IMR-90 (cell line): ENCODE results near the gene COQ8A. TPM values are rescaled to one million over a fixed set of nuclear protein-coding genes. Genes with fewer than 3 reads are reported as not detected.

ENCODE experiments used
- ATAC-seq: fragments of 200-7000 bp; cut with Tn5 transposase; 2 replicates; pipeline ENCODE4 v1.9.1; 2020; ENCODE audit warnings: low read depth, mild to moderate bottlenecking, moderate library complexity
- BruUV-seq: library from RNA; stranded (reverse); fragments of 400-500 nt; replicated peaks from 2 replicates; lab custom pipeline; 2021; lab: Mats Ljungman, UMichigan
- CTCF ChIA-PET: fragments of 300-600 bp; formaldehyde crosslinking; extraction: SDS; loops from one replicate; lab custom pipeline; 2021; ENCODE audit warnings: antibody characterized with exemption; lab: Yijun Ruan, JAX
- POLR2A ChIA-PET: fragments of 300-600 bp; sonication (Branson Sonifier 250); formaldehyde crosslinking; loops from one replicate; lab custom pipeline; 2022; ENCODE audit warnings: antibody characterized with exemption; ENCODE audit not compliant: unreplicated experiment; lab: Charles Lee
- DNase-seq: peaks from one replicate; pipeline ENCODE4 v3.0.0; 2013
- H2AFZ ChIP-seq: replicated peaks from 2 replicates; pipeline ENCODE3; 2013; ENCODE audit warnings: low read length, mild to moderate bottlenecking; ENCODE audit not compliant: poor library complexity
- H2AK5ac ChIP-seq: 2 replicates; pipeline ENCODE4 v1.6.1; 2013; ENCODE audit warnings: low read depth, low read length, inconsistent platforms
- H2AK9ac ChIP-seq: replicated peaks from 2 replicates; pipeline ENCODE3; 2013; ENCODE audit warnings: mild to moderate bottlenecking, low read depth, low read length, moderate library complexity; ENCODE audit not compliant: poor library complexity
- H2BK120ac ChIP-seq: 2 replicates; pipeline ENCODE4 v1.6.1; 2013; ENCODE audit warnings: low read depth, low read length, inconsistent platforms
- H2BK15ac ChIP-seq: 3 replicates; pipeline ENCODE4 v1.6.1; 2013; ENCODE audit warnings: low read depth, low read length, inconsistent platforms
- H2BK20ac ChIP-seq: 2 replicates; pipeline ENCODE4 v1.6.1; 2013; ENCODE audit warnings: low read depth, mild to moderate bottlenecking, inconsistent platforms, low read length, moderate library complexity
- H2BK5ac ChIP-seq: 2 replicates; pipeline ENCODE4 v1.6.1; 2013; ENCODE audit warnings: mild to moderate bottlenecking, low read depth, low read length, inconsistent platforms; ENCODE audit not compliant: poor library complexity, severe bottlenecking
- H3K14ac ChIP-seq: replicated peaks from 2 replicates; pipeline ENCODE4 v1.6.1; 2013; ENCODE audit warnings: low read depth, low read length, inconsistent platforms
- H3K18ac ChIP-seq: 2 replicates; pipeline ENCODE4 v1.6.1; 2013; ENCODE audit warnings: low read depth, low read length, control low read depth
- H3K23ac ChIP-seq: 2 replicates; pipeline ENCODE4 v1.6.1; 2013; ENCODE audit warnings: low read depth, low read length, inconsistent platforms
- H3K27ac ChIP-seq: 2 replicates; pipeline ENCODE4 v1.5.1; 2013; ENCODE audit warnings: mild to moderate bottlenecking, control low read depth, low read length; ENCODE audit not compliant: insufficient read depth
- H3K27me3 ChIP-seq: 2 replicates; pipeline ENCODE4 v1.6.1; 2013; ENCODE audit warnings: low read length; ENCODE audit not compliant: control insufficient read depth, insufficient read depth
- H3K36me3 ChIP-seq: 2 replicates; pipeline ENCODE4 v1.6.1; 2013; ENCODE audit warnings: low read length, mixed read lengths; ENCODE audit not compliant: control insufficient read depth, insufficient read depth
- H3K4ac ChIP-seq: 2 replicates; pipeline ENCODE4 v1.6.1; 2013; ENCODE audit warnings: low read depth, low read length, inconsistent platforms
- H3K4me1 ChIP-seq: 2 replicates; pipeline ENCODE4 v1.6.1; 2013; ENCODE audit warnings: low read length, mixed read lengths; ENCODE audit not compliant: control insufficient read depth, insufficient read depth
- H3K4me2 ChIP-seq: 2 replicates; pipeline ENCODE4 v1.6.1; 2013; ENCODE audit warnings: low read depth, mild to moderate bottlenecking, control low read depth, low read length, moderate library complexity
- H3K4me3 ChIP-seq: 2 replicates; pipeline ENCODE4 v1.5.1; 2013; ENCODE audit warnings: low read depth, mild to moderate bottlenecking, control low read depth, low read length, moderate library complexity; ENCODE audit not compliant: insufficient read depth
- H3K56ac ChIP-seq: 2 replicates; pipeline ENCODE4 v1.6.1; 2013; ENCODE audit warnings: low read length, inconsistent platforms; ENCODE audit not compliant: insufficient read depth; ENCODE audit errors: extremely low read depth
- H3K79me1 ChIP-seq, 2 experiments: 2 replicates each; pipeline ENCODE4 v1.6.1; 2013; ENCODE audit warnings: low read length in 2 of 2, inconsistent platforms in 1 of 2, low read depth in 1 of 2
- H3K9ac ChIP-seq: 2 replicates; pipeline ENCODE4 v1.6.1; 2013; ENCODE audit warnings: low read depth, low read length, control low read depth
- H3K9me1 ChIP-seq: 2 replicates; pipeline ENCODE4 v1.6.1; 2013; ENCODE audit warnings: low read length, inconsistent platforms; ENCODE audit not compliant: insufficient read depth
- H3K9me3 ChIP-seq: 2 replicates; pipeline ENCODE4 v1.6.1; 2013; ENCODE audit warnings: low read length; ENCODE audit not compliant: control insufficient read depth, insufficient read depth
- H4K20me1 ChIP-seq: 2 replicates; pipeline ENCODE4 v1.6.1; 2013; ENCODE audit warnings: low read length, inconsistent platforms; ENCODE audit not compliant: insufficient read depth
- H4K5ac ChIP-seq: 2 replicates; pipeline ENCODE4 v1.6.1; 2013; ENCODE audit warnings: mild to moderate bottlenecking, low read depth, low read length, control low read depth
- H4K8ac ChIP-seq, 2 experiments: 2 replicates each; pipeline ENCODE4 v1.6.1; 2013; ENCODE audit warnings: low read depth in 2 of 2, low read length in 2 of 2, control low read depth in 1 of 2, inconsistent platforms in 1 of 2
- H4K91ac ChIP-seq: 2 replicates; pipeline ENCODE4 v1.6.1; 2013; ENCODE audit warnings: low read depth, low read length, inconsistent platforms; ENCODE audit not compliant: insufficient read depth
- CEBPB ChIP-seq: IDR thresholded peaks from 2 replicates; pipeline ENCODE4 v1.6.1; 2012; ENCODE audit warnings: low read depth, low read length, improper control_type of control experiment
- MAZ ChIP-seq: IDR thresholded peaks from 2 replicates; pipeline ENCODE4 v1.6.1; 2012; ENCODE audit warnings: low read depth, mild to moderate bottlenecking, low read length, improper control_type of control experiment, moderate library complexity, borderline replicate concordance
- NFE2L2 ChIP-seq: fragments of 150-350 bp; IDR thresholded peaks from 2 replicates; pipeline ENCODE4 v1.6.1; 2016; ENCODE audit warnings: low read depth, mild to moderate bottlenecking, low read length
- WGBS, 2 experiments: methylation state at CpG; one replicate each; pipeline versions ENCODE4 v1.1.5 to v1.1.7; 2013; ENCODE audit warnings: missing lambda C conversion rate in 2 of 2; ENCODE audit not compliant: insufficient read length in 1 of 2; ENCODE audit errors: extremely low coverage in 2 of 2; 5-methylcytosine and 5-hydroxymethylcytosine counted together
- dilution Hi-C: fragments of 300-500 bp; cut with HindIII; formaldehyde crosslinking; loops from one replicate; pipeline ENCODE4 v1.14.3; 2018; ENCODE audit warnings: low sequenced_read_pairs; ENCODE audit not compliant: unreplicated experiment
- in situ Hi-C: fragments of 300-500 bp; cut with MboI; formaldehyde crosslinking; loops from 3 replicates; pipeline ENCODE4 v1.14.3; 2019; ENCODE audit warnings: low sequenced_read_pairs, inconsistent platforms, mixed read lengths
- intact Hi-C: fragments of 100-400 bp; cut with micrococcal nuclease; formaldehyde crosslinking; loops from 2 replicates; pipeline ENCODE4 v1.10.0; 2022
- polyA plus RNA-seq, 3 experiments: library from polyadenylated mRNA; depleted of rRNA; stranded (reverse); fragments of >200 nt; gene quantifications; 2 replicates each; pipeline ENCODE4 v1.2.3, GENCODE V29; 2012; ENCODE audit warnings: low replicate concordance in 1 of 3
- total RNA-seq: library from RNA; depleted of rRNA; stranded (reverse); fragments of >200 nt; gene quantifications from 2 replicates; pipeline ENCODE4 v1.2.3, GENCODE V29; 2012

COQ8A gene
- total and polyA plus RNA-seq, 2 of the 4 experiments (the other 2 are of a cell fraction), result 3.8 to 6.1 TPM

DNA sequence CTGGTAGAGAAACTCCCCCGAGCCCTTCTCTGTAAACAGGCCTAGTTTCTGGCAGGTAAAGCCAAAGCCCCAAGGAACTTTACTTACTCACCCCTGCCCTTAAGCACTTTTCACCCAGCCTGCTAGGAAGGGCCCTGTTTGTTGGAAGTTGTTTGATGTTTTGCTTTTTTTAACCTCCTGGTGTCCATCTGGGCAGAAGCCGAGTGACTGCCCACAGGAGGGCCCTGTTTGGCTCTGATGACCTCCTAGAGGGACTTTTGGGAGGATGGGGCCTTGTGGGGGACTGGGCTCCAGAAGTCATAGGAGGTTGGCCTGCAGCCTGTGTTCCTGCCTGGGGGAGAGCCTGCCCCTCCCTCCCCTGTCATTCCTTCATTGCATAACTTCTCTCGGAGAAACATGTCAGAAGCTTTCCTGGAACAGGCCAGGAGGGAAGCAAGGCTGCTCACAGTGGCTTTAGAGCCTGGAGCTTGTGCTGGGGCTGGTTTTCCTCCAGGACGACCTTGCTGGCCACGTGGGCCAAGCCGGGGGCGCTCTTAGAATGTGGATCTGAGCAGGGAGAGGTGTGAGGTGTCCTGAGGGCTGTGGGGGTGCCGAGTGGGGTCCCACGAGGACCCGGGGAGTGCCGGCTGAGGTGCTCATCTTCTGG, 33.9 kb downstream of the COQ8A start:
- intact Hi-C loops (no loop called here), in situ Hi-C loops (no loop called here), dilution Hi-C loops (no loop called here)
- ATAC-seq (peak; percentile 80), DNase-seq (peak; percentile 24)
- H2BK20ac ChIP-seq, result no peak overlapping the region
- TF ChIP-seq MAZ, result peak; percentile 35; the same call in 1 of the 2 replicates
- TF ChIP-seq CEBPB, result peak; percentile 54
- TF ChIP-seq NFE2L2, result no peak
- no peak overlapping the region; the same call in 1 of the 2 replicates for H3K18ac ChIP-seq
- peak overlapping the region; percentile 35; the same call in 1 of the 2 replicates for H3K27ac ChIP-seq
- no peaks in the 10 kb centered on the region for H3K36me3 ChIP-seq
- peak overlapping the region; percentile 63 for H2AFZ ChIP-seq
- 75% methylated on average over 7 of the region's 11 CpGs; no CpG with 5 or more reads in 1 of the 2 experiments for WGBS, 2 experiments
- no peak overlapping the region; the same call in 1 of the 2 replicates for H4K5ac ChIP-seq
- no peak overlapping the region for H2BK5ac ChIP-seq
- H3K79me1 ChIP-seq, result no peaks in the 10 kb centered on the region
- no peak overlapping the region for H3K9ac ChIP-seq
- POLR2A ChIA-PET, result no interaction called here
- H3K4me1 ChIP-seq, result peaks cover 14% of the 10 kb centered on the region; the same call in 1 of the 2 replicates
- H4K8ac ChIP-seq, result no peak overlapping the region
- BruUV-seq, result no TSS peak
- no peak overlapping the region for H4K91ac ChIP-seq
- no peaks in the 10 kb centered on the region for H3K9me1 ChIP-seq
- CTCF ChIA-PET, result interaction anchor here (1.1 kb wide), 1 partner anchor 27 kb away, joined by 4 read pairs; no protein-coding TSS in a partner anchor
- peaks cover 5% of the 10 kb centered on the region for H3K9me3 ChIP-seq
- H3K4me3 ChIP-seq, result no peak overlapping the region
- no peak overlapping the region for H3K4me2 ChIP-seq
- H4K20me1 ChIP-seq, result no peaks in the 10 kb centered on the region
- no peaks in the 10 kb centered on the region for H3K27me3 ChIP-seq
- no peak overlapping the region for H3K23ac ChIP-seq
- H2BK120ac ChIP-seq, result no peak overlapping the region
- peak overlapping the region; percentile 24 for H2AK9ac ChIP-seq
- H3K14ac ChIP-seq, result no peak overlapping the region
- no peak overlapping the region for H2AK5ac ChIP-seq
- H3K56ac ChIP-seq, result no peak overlapping the region
- H3K4ac ChIP-seq, result no peak overlapping the region
- H2BK15ac ChIP-seq, result no peak overlapping the region
